HuH-7.5 (cell line): ENCODE measurements around the gene OR8I2.
"Not testable (repeated sequence)": the region's sequence is repeated elsewhere in the genome, so short reads cannot be mapped to it uniquely, and the experiment has no call there.

ENCODE experiments used
- DNase-seq: peaks from one replicate; pipeline ENCODE4 v3.0.0; 2011; ENCODE audit warnings: low spot score

Gene OR8I2

GRCh38 chr11:56093008-56093407 is at the start of gene OR8I2:
Gene OR8I2 (plus strand): TSS chr11:56093308. CDS start chr11:56093308, 0 bp downstream.
- no peak for DNase-seq

- no peak for DNase-seq
Measured at GRCh38 chr11:56045538-56045937, 47.6 kb upstream of the OR8I2 start.

- no peak for DNase-seq
Measured at GRCh38 chr11:56048480-56048879, 44.6 kb upstream of the OR8I2 start.

GRCh38 chr11:56049487-56049886 is 43.6 kb upstream of the OR8I2 start:
- DNase-seq, result no peak

- DNase-seq, result not testable (repeated sequence)
Measured at GRCh38 chr11:56056366-56056765, 36.7 kb upstream of the OR8I2 start.

DNA sequence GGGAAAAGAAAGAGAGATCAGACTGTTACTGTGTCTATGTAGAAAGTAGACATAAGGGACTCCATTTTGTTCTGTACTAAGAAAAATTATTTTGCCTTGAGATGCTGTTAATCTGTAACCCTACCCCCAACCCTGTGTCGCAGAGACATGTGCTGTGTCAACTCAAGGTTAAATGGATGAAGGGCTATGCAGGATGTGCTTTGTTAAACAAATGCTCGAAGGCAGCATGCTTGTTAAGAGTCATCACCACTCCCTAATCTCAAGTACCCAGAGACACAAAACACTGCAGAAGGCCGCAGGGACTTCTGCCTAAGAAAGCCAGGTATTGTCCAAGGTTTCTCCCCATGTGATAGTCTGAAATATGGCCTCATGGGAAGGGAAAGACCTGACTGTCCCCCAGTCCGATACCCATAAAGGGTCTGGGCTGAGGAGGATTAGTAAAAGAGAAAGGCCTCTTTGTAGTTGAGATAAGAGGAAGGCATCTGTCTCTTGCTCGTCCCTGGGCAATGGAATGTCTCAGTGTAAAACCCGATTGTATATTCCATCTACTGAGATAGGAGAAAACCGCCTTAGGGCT is 35.4 kb upstream of the OR8I2 start:
- DNase-seq, result not testable (repeated sequence)

DNA sequence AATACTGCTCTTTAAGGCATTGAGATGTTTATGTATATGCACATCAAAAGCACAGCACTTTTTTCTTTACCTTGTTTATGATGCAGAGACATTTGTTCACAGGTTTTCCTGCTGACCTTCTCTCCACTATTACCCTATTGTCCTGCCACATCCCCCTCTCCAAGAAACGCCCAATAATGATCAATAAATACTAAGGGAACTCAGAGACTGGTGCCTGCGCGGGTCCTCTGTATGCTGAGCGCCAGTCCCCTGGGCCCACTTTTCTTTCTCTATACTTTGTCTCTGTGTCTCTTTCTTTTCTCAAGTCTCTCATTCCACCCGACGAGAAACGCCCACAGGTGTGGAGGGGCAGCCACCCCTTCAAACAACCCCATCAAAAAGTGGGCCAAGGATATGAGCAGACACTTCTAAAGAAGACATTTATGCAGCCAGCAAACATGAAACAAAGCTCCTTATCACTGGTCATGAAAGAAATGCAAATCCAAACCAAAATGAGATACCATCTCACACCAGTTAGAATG is 34.8 kb upstream of the OR8I2 start:
- not testable (repeated sequence) for DNase-seq

- no peak for DNase-seq
Measured at GRCh38 chr11:56066980-56067379, 26.1 kb upstream of the OR8I2 start.

DNA sequence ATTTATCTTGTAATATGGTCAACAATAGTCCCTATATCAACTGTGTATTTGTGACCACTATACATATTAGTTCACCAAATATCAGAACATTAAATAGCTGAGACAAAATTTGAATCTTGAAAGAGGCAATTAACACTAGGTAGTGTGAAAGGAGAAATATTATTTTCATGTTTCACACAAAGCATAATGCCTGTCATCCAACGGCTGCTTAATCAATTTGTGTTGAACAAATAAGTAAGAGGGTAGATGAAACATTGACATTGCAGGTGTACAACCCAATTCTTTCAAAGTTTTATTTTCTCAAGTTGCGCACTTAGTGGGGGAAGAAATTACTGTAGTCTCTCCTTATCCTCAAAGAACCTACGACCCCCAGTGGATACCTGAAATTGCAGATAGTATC is 3.4 kb upstream of the OR8I2 start:
- no peak for DNase-seq

GRCh38 chr11:56103210-56103737 is 10.2 kb downstream of the OR8I2 start, which contains the start of gene OR8H2:
Gene OR8H2 (plus strand): TSS chr11:56103687. CDS start chr11:56105043, 1,356 bp downstream.
- DNase-seq, result no peak

DNA sequence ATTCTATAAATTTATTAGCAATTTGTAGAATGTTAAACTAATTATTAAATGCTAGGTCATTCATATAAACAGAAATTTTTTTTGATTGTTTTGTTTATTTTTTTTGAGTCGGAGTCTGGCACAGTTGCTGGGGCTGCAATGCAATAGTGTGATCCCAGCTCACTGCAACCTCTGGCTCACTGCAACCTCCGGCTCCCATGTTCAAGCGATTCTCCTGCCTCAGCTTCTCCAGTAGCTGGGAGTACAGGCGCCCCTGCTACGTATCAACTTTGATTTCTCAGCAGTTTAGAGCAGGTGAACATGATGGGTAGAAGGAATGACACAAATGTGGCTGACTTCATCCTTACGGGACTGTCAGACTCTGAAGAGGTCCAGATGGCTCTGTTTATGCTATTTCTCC is 29.0 kb downstream of the OR8I2 start, which contains the start of gene OR8H3:
TSS of gene OR8H3 (plus strand) at position 301 of the 400 bp plus-strand sequence. CDS start at position 301, 0 bp downstream.
- no peak for DNase-seq

DNA sequence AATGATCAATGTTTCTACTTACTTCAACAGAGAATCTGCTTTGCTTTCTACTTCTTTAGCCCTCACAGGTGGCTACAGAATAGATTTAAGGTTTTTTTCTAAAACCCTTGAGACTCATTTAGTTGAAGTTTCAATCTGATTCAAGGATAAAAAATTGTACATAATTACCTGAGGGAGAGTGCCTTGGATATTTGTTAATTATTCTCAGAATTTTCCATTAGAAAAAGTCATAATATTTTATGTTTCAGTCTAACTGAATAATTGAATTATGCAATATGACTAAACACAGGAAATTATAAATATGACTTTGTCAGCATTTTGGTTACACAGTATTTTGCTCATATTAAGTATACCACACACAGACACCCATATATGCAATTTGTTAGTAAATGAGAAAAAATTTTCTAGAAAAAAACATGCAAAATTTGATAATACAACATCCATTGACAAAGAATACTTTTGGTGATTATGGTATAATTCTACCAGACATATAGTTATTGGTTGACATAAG is 47.1 kb downstream of the OR8I2 start, which contains the start of gene OR8J3:
TSS of gene OR8J3 (minus strand) at position 51 of the 511 bp plus-strand sequence. CDS start 2,483 bp downstream, outside the sequence.
- no peak for DNase-seq

- not testable (repeated sequence) for DNase-seq
Measured at GRCh38 chr11:56143681-56144080, 50.6 kb downstream of the OR8I2 start.
